HFF-Myc (cell line): Measurements from ENCODE around the gene RFX2.
"Not testable (repeated sequence)": the region's sequence is repeated elsewhere in the genome, so short reads cannot be mapped to it uniquely, and the experiment has no call there.

Experiments
- DNase-seq: peaks from one replicate; pipeline ENCODE4 v3.0.0-alpha.2; 2011; ENCODE audit warnings: low read depth; ENCODE audit errors: extremely low read depth
- H3K4me3 ChIP-seq: replicated peaks from 2 replicates; pipeline ENCODE4 v1.5.1; 2011; ENCODE audit warnings: low read depth, mild to moderate bottlenecking, control low read depth, low read length
- TF ChIP-seq, protein P1 (sequence below): IDR thresholded peaks from 2 replicates; pipeline ENCODE4 v1.5.1; 2012; ENCODE audit warnings: mild to moderate bottlenecking, low read depth, low read length, control low read depth; ENCODE audit errors: missing control alignments

RFX2 gene

DNA sequence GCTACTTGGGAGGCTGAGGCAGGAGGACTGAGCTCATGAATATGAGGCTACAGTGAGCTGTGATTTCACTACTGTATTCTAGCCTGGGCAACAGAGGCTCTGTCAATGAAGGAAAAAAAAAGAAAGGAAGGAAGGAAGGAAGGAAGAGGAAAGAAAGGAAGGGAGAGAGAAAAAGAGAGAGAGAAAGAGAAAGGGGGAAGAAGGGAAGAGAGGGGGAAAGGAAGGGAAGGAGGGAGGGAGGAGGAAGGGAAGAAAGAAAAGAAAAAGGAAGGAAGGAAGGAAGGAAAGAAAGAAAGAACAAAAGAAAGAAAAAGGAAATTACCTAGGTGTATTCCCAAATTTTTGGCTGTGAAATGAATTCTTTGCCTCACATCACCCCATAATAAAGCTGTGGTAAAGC is 7.2 kb upstream of the RFX2 start:
- DNase-seq = no peak
- H3K4me3 ChIP-seq = no peak overlapping the region
- TF ChIP-seq, protein P1, sequence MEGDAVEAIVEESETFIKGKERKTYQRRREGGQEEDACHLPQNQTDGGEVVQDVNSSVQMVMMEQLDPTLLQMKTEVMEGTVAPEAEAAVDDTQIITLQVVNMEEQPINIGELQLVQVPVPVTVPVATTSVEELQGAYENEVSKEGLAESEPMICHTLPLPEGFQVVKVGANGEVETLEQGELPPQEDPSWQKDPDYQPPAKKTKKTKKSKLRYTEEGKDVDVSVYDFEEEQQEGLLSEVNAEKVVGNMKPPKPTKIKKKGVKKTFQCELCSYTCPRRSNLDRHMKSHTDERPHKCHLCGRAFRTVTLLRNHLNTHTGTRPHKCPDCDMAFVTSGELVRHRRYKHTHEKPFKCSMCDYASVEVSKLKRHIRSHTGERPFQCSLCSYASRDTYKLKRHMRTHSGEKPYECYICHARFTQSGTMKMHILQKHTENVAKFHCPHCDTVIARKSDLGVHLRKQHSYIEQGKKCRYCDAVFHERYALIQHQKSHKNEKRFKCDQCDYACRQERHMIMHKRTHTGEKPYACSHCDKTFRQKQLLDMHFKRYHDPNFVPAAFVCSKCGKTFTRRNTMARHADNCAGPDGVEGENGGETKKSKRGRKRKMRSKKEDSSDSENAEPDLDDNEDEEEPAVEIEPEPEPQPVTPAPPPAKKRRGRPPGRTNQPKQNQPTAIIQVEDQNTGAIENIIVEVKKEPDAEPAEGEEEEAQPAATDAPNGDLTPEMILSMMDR = no peak

DNA sequence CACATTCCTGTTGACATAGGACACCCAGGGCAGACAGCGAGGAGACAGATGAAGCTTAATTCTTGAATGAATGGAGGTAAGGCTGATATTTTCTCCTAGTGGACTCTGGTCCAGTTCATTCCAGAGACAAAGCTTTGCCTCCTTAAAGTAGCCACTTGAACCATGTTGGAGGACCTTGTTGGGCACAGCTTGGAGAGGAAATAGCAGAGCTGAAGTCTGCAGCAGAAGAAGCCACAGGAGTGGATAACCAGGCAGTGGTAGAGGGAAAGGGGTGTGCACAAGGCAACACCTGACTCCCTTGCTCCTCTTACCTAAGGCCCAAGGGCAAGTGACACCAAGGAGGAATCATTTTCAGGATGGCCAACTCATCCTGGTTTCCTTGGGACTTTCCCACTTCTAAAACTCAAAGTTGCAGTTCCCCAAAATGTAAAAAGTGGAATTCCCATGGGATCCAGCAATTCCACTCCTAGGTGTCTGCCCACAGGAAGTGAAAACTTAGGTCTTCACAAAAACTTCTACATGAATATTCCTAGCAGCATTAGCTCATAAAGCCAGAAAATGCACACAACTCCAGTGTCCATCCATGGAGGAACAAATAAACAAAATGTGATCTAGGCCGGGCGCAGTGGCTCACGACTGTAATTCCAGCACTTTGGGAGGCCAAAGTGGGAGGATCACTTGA is 6.6 kb upstream of the RFX2 start:
- TF ChIP-seq, protein P1 = no peak
- H3K4me3 ChIP-seq = no peak overlapping the region
- DNase-seq = no peak

DNA sequence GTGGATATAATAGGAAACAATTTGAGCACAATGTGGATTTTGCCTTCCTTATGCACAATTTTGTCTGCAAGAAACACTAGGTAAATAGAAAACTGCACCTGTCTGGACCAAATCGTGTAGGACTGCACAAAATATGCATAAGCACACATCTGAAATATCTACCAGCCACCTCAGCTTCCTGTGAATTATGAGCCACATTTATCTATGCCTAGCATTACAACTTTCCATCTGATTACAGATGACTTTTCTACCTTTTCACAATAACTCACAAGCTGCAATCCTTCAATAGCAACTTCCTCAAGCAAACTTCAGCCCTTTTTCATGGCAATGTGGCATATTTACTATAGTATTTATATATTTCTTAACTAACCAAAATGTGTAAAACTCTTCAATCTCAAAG is 5.7 kb upstream of the RFX2 start:
- TF ChIP-seq, protein P1 = no peak
- no peak for DNase-seq
- H3K4me3 ChIP-seq = no peak overlapping the region

DNA sequence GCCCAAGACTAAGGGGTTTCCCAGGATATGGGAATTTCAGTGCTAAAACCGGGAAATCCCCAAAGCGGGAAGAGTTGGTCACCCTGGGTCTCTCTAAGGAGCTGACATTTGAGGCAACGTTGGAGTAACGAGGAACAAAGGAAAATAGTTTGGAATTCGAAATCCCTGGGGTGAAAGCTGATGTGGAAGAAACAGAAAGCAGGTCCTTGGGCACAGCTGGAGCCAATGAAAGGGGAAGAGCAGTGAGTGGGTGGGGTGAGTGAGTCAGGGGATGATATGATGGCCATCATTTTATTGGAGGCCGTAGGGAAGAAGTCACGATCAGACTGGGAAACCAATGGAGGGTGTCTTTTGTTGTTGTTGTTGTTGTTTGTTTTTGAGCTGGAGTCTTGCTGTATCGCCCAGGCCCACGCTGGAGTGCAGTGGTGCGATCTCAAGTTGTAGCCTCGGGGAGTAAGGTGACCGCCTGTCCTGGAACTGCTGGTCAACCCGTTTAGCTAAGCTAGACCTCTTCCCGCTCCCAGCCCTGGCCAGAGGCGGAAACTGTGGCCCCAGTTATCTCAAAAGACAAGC is 3.4 kb upstream of the RFX2 start:
- TF ChIP-seq, protein P1 = no peak
- no peak for DNase-seq
- H3K4me3 ChIP-seq = no peak overlapping the region

DNA sequence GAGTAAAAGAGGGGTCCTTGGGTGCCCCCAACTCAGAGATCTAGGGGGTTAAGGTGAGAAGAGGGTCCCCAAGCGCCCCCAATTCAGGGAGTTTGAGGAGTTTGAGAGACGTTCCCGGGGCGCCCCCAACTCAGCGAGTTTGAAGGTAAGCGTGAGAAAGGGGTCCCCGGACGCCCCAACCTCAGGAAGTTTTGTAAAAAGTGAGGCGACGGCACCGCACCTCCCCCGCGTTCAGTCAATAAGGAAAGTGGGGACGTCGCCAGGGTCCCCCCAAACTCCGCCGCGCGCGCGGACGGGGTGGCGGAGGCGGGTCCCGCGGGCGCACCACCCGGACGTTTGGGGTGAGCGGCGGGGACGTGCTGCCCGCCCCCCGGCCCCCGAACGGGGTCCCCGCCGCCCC is 353 bp downstream of the RFX2 start:
- DNase-seq = no peak
- peak overlapping the region; percentile 62 for H3K4me3 ChIP-seq
- TF ChIP-seq, protein P1 = no peak

DNA sequence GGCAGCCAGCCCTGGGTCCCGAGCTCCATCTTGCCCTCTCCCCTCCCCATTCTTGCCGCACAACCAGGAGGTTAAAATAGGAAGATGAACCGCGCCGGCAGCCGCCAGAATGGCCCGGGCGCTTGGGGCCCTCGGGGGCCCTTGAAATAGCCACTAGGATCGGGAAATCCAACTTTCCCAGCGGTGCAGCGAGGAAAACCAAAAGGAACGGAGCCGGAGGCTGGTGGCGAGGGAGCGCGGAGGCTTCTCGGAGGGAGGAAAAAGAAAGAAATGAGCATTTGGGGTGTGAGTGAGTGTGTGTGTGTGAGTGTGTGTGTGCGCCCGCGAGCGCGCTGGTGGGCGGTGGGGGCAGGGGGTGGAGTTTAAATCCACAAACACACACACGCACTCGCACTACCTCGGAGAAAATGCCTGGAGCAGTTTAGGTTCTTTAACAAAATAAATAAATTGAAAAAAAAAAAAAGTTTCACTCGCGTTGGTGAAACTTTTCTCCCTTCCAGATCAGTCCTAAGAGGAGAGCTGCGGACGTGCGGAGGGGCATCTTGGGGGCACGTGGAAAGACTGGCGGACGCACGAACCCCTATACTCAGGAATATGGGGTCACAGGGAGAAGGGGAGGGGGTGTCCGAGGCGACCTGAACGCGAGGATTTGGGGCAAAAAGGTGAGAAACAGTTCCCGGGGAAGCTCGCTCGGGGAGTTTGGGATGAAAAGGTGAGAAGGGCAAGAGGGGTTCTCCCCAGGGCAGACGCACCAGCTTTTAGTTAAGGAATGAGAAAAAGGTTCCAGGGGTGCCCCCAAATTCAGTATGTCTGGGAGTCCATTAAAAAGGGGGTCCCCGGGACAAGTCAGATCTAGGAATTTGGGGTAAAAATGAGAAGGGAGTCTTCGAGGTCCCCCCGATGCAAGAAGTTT is 1.3 kb downstream of the RFX2 start:
- DNase-seq = no peak
- TF ChIP-seq, protein P1 = no peak
- peak overlapping the region; percentile 62 for H3K4me3 ChIP-seq

DNA sequence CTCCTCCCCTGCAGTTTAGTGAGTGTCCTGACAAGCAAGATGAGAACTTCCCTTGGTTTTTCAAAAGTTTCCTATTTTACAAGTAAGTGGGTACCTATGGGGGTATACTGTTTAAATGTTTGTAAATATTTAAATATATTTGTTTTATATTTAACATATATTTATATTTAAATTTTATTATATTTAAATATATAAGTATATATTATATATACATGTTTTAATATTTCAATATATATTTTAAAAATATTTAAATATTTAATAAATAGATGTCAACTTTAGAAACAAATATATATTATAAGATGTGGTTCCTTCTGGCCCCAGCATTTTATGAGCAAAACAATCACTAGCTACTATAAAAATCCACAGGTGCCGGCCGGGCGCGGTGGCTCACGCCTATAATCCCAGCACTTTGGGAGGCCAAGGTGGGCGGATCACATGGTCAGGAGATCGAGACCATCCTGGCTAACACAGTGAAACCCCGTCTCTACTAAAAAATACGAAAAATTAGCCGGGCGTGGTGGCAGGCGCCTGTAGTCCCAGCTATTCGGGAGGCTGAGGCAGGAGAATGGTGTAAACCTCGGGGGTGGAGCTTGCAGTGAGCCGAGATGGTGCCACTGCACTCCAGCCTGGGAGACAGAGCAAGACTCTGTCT is 3.5 kb downstream of the RFX2 start:
- DNase-seq, H3K4me3 ChIP-seq: not testable (repeated sequence)
